GM23338 (cell line): Measurements from ENCODE around the gene CERS1. TPM values are rescaled to one million over a fixed set of nuclear protein-coding genes. Genes with fewer than 3 reads are reported as not detected.

Experiments
- ATAC-seq: fragments of 200-7000 bp; cut with Tn5 transposase; 3 replicates; pipeline ENCODE4 v1.9.1; 2020
- DNase-seq: peaks from one replicate; pipeline ENCODE4 v3.0.0-alpha.2; 2015; ENCODE audit warnings: low spot score
- H2AFZ ChIP-seq: fragments of 200-600 bp; sonication (generic); 2 replicates; pipeline ENCODE4 v1.8.0; 2016; ENCODE audit warnings: antibody characterized with exemption, mild to moderate bottlenecking, moderate library complexity
- H3F3A ChIP-seq: fragments of 200-600 bp; sonication (generic); replicated peaks from 2 replicates; pipeline ENCODE4 v1.8.0; 2017; ENCODE audit warnings: antibody characterized with exemption, mixed run types, low read depth
- H3K27ac ChIP-seq: fragments of 200-600 bp; sonication (generic); 2 replicates; pipeline ENCODE4 v1.6.1; 2016; ENCODE audit warnings: low read depth
- H3K27me3 ChIP-seq: fragments of 200-600 bp; sonication (generic); 2 replicates; pipeline ENCODE4 v1.8.0; 2016; ENCODE audit warnings: mild to moderate bottlenecking, mixed run types, moderate library complexity; ENCODE audit not compliant: insufficient read depth
- H3K36me3 ChIP-seq: fragments of 200-600 bp; sonication (generic); 2 replicates; pipeline ENCODE4 v1.8.0; 2016; ENCODE audit warnings: mild to moderate bottlenecking; ENCODE audit not compliant: insufficient read depth
- H3K4me1 ChIP-seq: fragments of 200-600 bp; sonication (generic); 2 replicates; pipeline ENCODE4 v1.8.0; 2016; ENCODE audit warnings: mild to moderate bottlenecking, moderate library complexity; ENCODE audit not compliant: insufficient read depth
- H3K4me2 ChIP-seq: fragments of 200-600 bp; sonication (generic); 2 replicates; pipeline ENCODE4 v1.7.1; 2017; ENCODE audit warnings: mixed run types
- H3K4me3 ChIP-seq: fragments of 200-600 bp; sonication (generic); 2 replicates; pipeline ENCODE4 v1.6.1; 2016; ENCODE audit warnings: mixed run types
- H3K79me2 ChIP-seq: fragments of 200-600 bp; sonication (generic); replicated peaks from 2 replicates; pipeline ENCODE4 v1.8.0; 2017; ENCODE audit warnings: mild to moderate bottlenecking; ENCODE audit not compliant: insufficient read depth
- H3K9me2 ChIP-seq: fragments of 200-600 bp; sonication (generic); 2 replicates; pipeline ENCODE4 v1.8.0; 2017; ENCODE audit not compliant: insufficient read depth
- H4K20me1 ChIP-seq: fragments of 200-600 bp; sonication (generic); replicated peaks from 2 replicates; pipeline ENCODE4 v1.8.0; 2017; ENCODE audit warnings: mild to moderate bottlenecking; ENCODE audit not compliant: insufficient read depth
- H3K27ac Mint-ChIP-seq: 2 replicates; pipeline ENCODE4 v1.8.0; 2020; ENCODE audit warnings: inconsistent platforms, mild to moderate bottlenecking, moderate library complexity, mixed read lengths
- H3K27me3 Mint-ChIP-seq: 3 replicates; pipeline ENCODE4 v1.8.0; 2022; ENCODE audit warnings: low read depth, mild to moderate bottlenecking, moderate library complexity, mixed read lengths, inconsistent platforms; ENCODE audit not compliant: insufficient read depth, poor library complexity
- H3K36me3 Mint-ChIP-seq: 3 replicates; pipeline ENCODE4 v1.8.0; 2021; ENCODE audit warnings: low read depth, mild to moderate bottlenecking, inconsistent platforms, moderate library complexity, mixed read lengths
- H3K4me1 Mint-ChIP-seq: 3 replicates; pipeline ENCODE4 v1.8.0; 2020; ENCODE audit warnings: mild to moderate bottlenecking, inconsistent platforms, mixed read lengths
- H3K4me3 Mint-ChIP-seq: 3 replicates; pipeline ENCODE4 v1.8.0; 2021; ENCODE audit warnings: moderate library complexity, mild to moderate bottlenecking, inconsistent platforms, mixed read lengths
- H3K9me3 Mint-ChIP-seq: 3 replicates; pipeline ENCODE4 v1.8.0; 2020; ENCODE audit warnings: moderate library complexity, mild to moderate bottlenecking, inconsistent platforms, mixed read lengths
- CTCF ChIP-seq, 2 experiments: fragments of 200-600 bp in 1 of 2; sonication (generic) in 1 of 2; conservative IDR thresholded peaks; 2 replicates each; pipeline versions ENCODE4 v1.5.1 to v1.6.1; 2016 to 2017; ENCODE audit warnings: antibody characterized with exemption in 2 of 2, low read depth in 2 of 2, mild to moderate bottlenecking in 2 of 2, moderate library complexity in 1 of 2
- ETS1 ChIP-seq: IDR thresholded peaks from 2 replicates; pipeline ENCODE4 v1.6.1; 2016; ENCODE audit warnings: antibody characterized with exemption
- EZH2phosphoT487 ChIP-seq: fragments of 200-600 bp; sonication (generic); IDR thresholded peaks from one replicate; pipeline ENCODE4 v1.8.1; 2018; ENCODE audit warnings: antibody characterized with exemption; ENCODE audit not compliant: unreplicated experiment
- JUNB ChIP-seq: IDR thresholded peaks from one replicate; pipeline ENCODE4 v1.6.1; 2016; ENCODE audit warnings: antibody characterized with exemption; ENCODE audit not compliant: unreplicated experiment
- STAT1 ChIP-seq: IDR thresholded peaks from one replicate; pipeline ENCODE4 v1.6.1; 2016; ENCODE audit warnings: antibody characterized with exemption; ENCODE audit not compliant: unreplicated experiment
- ZNF462 ChIP-seq: fragments of 250-450 bp; sonication (Bioruptor Pico); IDR thresholded peaks from 2 replicates; pipeline ENCODE4 v1.5.0; 2020; ENCODE audit warnings: mild to moderate bottlenecking, moderate library complexity
- polyA plus RNA-seq: library from polyadenylated mRNA; unstranded; fragments of >200 nt; fragmentation: Nextera tagmentation; extraction: Ambion mirVana; gene quantifications from 2 replicates; pipeline ENCODE4 v1.2.1, GENCODE V29; 2016
- total RNA-seq: library from RNA; depleted of rRNA; stranded (reverse); fragments of >200 nt; shearing (Covaris generic); gene quantifications from 2 replicates; pipeline ENCODE4 v1.2.3, GENCODE V29; 2014
- TF ChIP-seq, protein P1 (sequence below): IDR thresholded peaks from one replicate; pipeline ENCODE4 v1.6.1; 2018; ENCODE audit warnings: antibody characterized with exemption; ENCODE audit not compliant: unreplicated experiment

CERS1 gene
- total and polyA plus RNA-seq, 2 experiments from 2014 or later: 11.1 to 12.2 TPM

- TF ChIP-seq, protein P1, sequence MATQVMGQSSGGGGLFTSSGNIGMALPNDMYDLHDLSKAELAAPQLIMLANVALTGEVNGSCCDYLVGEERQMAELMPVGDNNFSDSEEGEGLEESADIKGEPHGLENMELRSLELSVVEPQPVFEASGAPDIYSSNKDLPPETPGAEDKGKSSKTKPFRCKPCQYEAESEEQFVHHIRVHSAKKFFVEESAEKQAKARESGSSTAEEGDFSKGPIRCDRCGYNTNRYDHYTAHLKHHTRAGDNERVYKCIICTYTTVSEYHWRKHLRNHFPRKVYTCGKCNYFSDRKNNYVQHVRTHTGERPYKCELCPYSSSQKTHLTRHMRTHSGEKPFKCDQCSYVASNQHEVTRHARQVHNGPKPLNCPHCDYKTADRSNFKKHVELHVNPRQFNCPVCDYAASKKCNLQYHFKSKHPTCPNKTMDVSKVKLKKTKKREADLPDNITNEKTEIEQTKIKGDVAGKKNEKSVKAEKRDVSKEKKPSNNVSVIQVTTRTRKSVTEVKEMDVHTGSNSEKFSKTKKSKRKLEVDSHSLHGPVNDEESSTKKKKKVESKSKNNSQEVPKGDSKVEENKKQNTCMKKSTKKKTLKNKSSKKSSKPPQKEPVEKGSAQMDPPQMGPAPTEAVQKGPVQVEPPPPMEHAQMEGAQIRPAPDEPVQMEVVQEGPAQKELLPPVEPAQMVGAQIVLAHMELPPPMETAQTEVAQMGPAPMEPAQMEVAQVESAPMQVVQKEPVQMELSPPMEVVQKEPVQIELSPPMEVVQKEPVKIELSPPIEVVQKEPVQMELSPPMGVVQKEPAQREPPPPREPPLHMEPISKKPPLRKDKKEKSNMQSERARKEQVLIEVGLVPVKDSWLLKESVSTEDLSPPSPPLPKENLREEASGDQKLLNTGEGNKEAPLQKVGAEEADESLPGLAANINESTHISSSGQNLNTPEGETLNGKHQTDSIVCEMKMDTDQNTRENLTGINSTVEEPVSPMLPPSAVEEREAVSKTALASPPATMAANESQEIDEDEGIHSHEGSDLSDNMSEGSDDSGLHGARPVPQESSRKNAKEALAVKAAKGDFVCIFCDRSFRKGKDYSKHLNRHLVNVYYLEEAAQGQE: no peak
- TF ChIP-seq ETS1 (no peak), JUNB (no peak)
Observed at GRCh38 chr19:18904334-18905057, 8.5 kb upstream of the CERS1 start (continued).

GRCh38 chr19:18903156-18904037 lies 7.4 kb upstream of the CERS1 start:
- no peak overlapping the region for H2AFZ ChIP-seq
- ATAC-seq (peak; percentile 15), DNase-seq (peak; percentile 21)
- H3K9me2 ChIP-seq: no peaks in the 10 kb centered on the region
- H3K36me3 ChIP-seq: no peaks in the 10 kb centered on the region
- no peaks in the 10 kb centered on the region for H3K27me3 ChIP-seq
- no peak for TF ChIP-seq JUNB
- TF ChIP-seq ZNF462: no peak
- TF ChIP-seq STAT1: no peak
- peak in 1 of 2 experiments; percentile 36; a peak in 3 of 4 replicates for TF ChIP-seq CTCF (conservative IDR thresholded peaks at IDR 0.05; ENCODE audit: low read depth in 2 of 2)
- TF ChIP-seq EZH2phosphoT487: no peak
- Mint-ChIP-seq H3K9me3 (no peaks in the 10 kb centered on the region), H3K4me1 (no peaks in the 10 kb centered on the region), H3K36me3 (peaks cover 9% of the 10 kb centered on the region; the same call in 2 of the 3 replicates), H3K27ac (no peak overlapping the region), H3K27me3 (peaks cover 8% of the 10 kb centered on the region), H3K4me3 (no peak overlapping the region)
- no peaks in the 10 kb centered on the region for H3K79me2 ChIP-seq
- H4K20me1 ChIP-seq: no peaks in the 10 kb centered on the region; the same call in 1 of the 2 replicates
- no peak overlapping the region for H3K27ac ChIP-seq
- no peaks in the 10 kb centered on the region for H3K4me1 ChIP-seq
- no peak overlapping the region for H3K4me2 ChIP-seq
- H3F3A ChIP-seq: 0 out of 2 replicates have a peak, but pooled peaks cover 2% of the 10 kb centered on the region
- H3K4me3 ChIP-seq: no peak overlapping the region
